Trophoblast cell (in vitro differentiated cells and primary cell): ENCODE measurements around the gene CCR5AS.
"Not testable (repeated sequence)": the region's sequence is repeated elsewhere in the genome, so short reads cannot be mapped to it uniquely, and the experiment has no call there.

Experiments used
- DNase-seq, 2 donors: peaks; one replicate each; pipeline ENCODE4 v3.0.0-alpha.2; 2016
- H2AFZ ChIP-seq: 2 replicates; pipeline ENCODE4 v1.6.1; 2013; ENCODE audit warnings: low read length, moderate library complexity, mild to moderate bottlenecking; ENCODE audit not compliant: insufficient read depth, poor library complexity
- H2AK5ac ChIP-seq: 2 replicates; pipeline ENCODE4 v1.6.1; 2013; ENCODE audit warnings: mild to moderate bottlenecking, low read length
- H2BK120ac ChIP-seq: 2 replicates; pipeline ENCODE4 v1.6.1; 2013; ENCODE audit warnings: low read length, mild to moderate bottlenecking, moderate library complexity; ENCODE audit not compliant: insufficient read depth, poor library complexity
- H2BK12ac ChIP-seq: 2 replicates; pipeline ENCODE4 v1.6.1; 2013; ENCODE audit warnings: mild to moderate bottlenecking, low read length, moderate library complexity
- H2BK5ac ChIP-seq: 2 replicates; pipeline ENCODE4 v1.6.1; 2013; ENCODE audit warnings: low read length, low read depth, moderate library complexity, mild to moderate bottlenecking; ENCODE audit not compliant: poor library complexity
- H3K14ac ChIP-seq: 2 replicates; pipeline ENCODE4 v1.6.1; 2013; ENCODE audit warnings: mild to moderate bottlenecking, low read length
- H3K18ac ChIP-seq: 2 replicates; pipeline ENCODE4 v1.6.1; 2013; ENCODE audit warnings: mild to moderate bottlenecking, low read length
- H3K23ac ChIP-seq: 2 replicates; pipeline ENCODE4 v1.6.1; 2013; ENCODE audit warnings: low read length
- H3K27ac ChIP-seq: 2 replicates; pipeline ENCODE4 v1.5.1; 2013; ENCODE audit warnings: low read depth, mild to moderate bottlenecking, inconsistent platforms, low read length, moderate library complexity
- H3K27me3 ChIP-seq: 2 replicates; pipeline ENCODE4 v1.6.1; 2013; ENCODE audit warnings: inconsistent platforms, mild to moderate bottlenecking, low read length, moderate library complexity; ENCODE audit not compliant: insufficient read depth
- H3K36me3 ChIP-seq, 2 experiments: 1 replicate in 1 of 2; 2 replicates in 1 of 2; pipeline ENCODE4 v1.6.1; 2013; ENCODE audit warnings: low read length in 2 of 2, mild to moderate bottlenecking in 2 of 2, moderate library complexity in 1 of 2; ENCODE audit not compliant: insufficient read depth in 2 of 2, control insufficient read depth in 1 of 2
- H3K4ac ChIP-seq: 2 replicates; pipeline ENCODE4 v1.6.1; 2013; ENCODE audit warnings: low read depth, mild to moderate bottlenecking, low read length, moderate library complexity
- H3K4me1 ChIP-seq, 2 experiments: 1 replicate in 1 of 2; 2 replicates in 1 of 2; pipeline ENCODE4 v1.6.1; 2013; ENCODE audit warnings: low read length in 2 of 2, mild to moderate bottlenecking in 2 of 2, moderate library complexity in 1 of 2; ENCODE audit not compliant: insufficient read depth in 2 of 2, control insufficient read depth in 1 of 2
- H3K4me2 ChIP-seq: 2 replicates; pipeline ENCODE4 v1.6.1; 2013; ENCODE audit warnings: inconsistent platforms, mild to moderate bottlenecking, low read length, moderate library complexity
- H3K4me3 ChIP-seq: 2 replicates; pipeline ENCODE4 v1.5.1; 2013; ENCODE audit warnings: mild to moderate bottlenecking, low read depth, low read length, inconsistent platforms
- H3K79me1 ChIP-seq: one replicate; pipeline ENCODE4 v1.6.1; 2013; ENCODE audit warnings: low read length
- H3K79me2 ChIP-seq: 2 replicates; pipeline ENCODE4 v1.6.1; 2013; ENCODE audit warnings: low read length, mild to moderate bottlenecking; ENCODE audit not compliant: control insufficient read depth, insufficient read depth, poor library complexity
- H3K9ac ChIP-seq: 2 replicates; pipeline ENCODE4 v1.6.1; 2013; ENCODE audit warnings: mild to moderate bottlenecking, low read length
- H3K9me3 ChIP-seq: 2 replicates; pipeline ENCODE4 v1.6.1; 2013; ENCODE audit warnings: low read depth, mild to moderate bottlenecking, control low read depth, inconsistent platforms, low read length; ENCODE audit not compliant: insufficient read depth
- H4K12ac ChIP-seq: 2 replicates; pipeline ENCODE4 v1.6.1; 2013; ENCODE audit warnings: low read depth, mild to moderate bottlenecking, low read length, moderate library complexity
- H4K8ac ChIP-seq: 2 replicates; pipeline ENCODE4 v1.6.1; 2013; ENCODE audit warnings: low read depth, mild to moderate bottlenecking, low read length, moderate library complexity
- H4K91ac ChIP-seq: one replicate; pipeline ENCODE4 v1.6.1; 2013; ENCODE audit warnings: low read depth, mild to moderate bottlenecking, low read length, moderate library complexity
- WGBS: extraction: QIAGEN DNeasy Blood & Tissue Kit; methylation state at CpG from one replicate; pipeline ENCODE4 v1.1.7; 2013; ENCODE audit warnings: missing lambda C conversion rate; ENCODE audit not compliant: insufficient read length, insufficient coverage; ENCODE audit errors: extremely low coverage; 5-methylcytosine and 5-hydroxymethylcytosine counted together

The CCR5AS gene

GRCh38 chr3:46430879-46431278, 24.0 kb upstream of the CCR5AS start:
- not testable (repeated sequence) for H4K8ac ChIP-seq, H3K27me3 ChIP-seq

GRCh38 chr3:46429671-46430070, 22.8 kb upstream of the CCR5AS start:
- H2AFZ ChIP-seq: no peak overlapping the region
- peaks cover 6% of the 10 kb centered on the region for H3K9me3 ChIP-seq
- no peak overlapping the region for H3K4me3 ChIP-seq
- no peak overlapping the region for H3K23ac ChIP-seq
- H3K27me3 ChIP-seq: no peaks in the 10 kb centered on the region
- no peak overlapping the region for H4K8ac ChIP-seq
- no peak overlapping the region for H2BK12ac ChIP-seq
- peaks cover 6% of the 10 kb centered on the region for H3K79me1 ChIP-seq
- peaks cover 0 to 2% of the 10 kb centered on the region in 2 experiments for H3K36me3 ChIP-seq
- no peak overlapping the region for H4K12ac ChIP-seq
- no peak overlapping the region for H4K91ac ChIP-seq
- no peak overlapping the region for H3K9ac ChIP-seq
- H3K14ac ChIP-seq: no peak overlapping the region
- no peak overlapping the region for H3K27ac ChIP-seq
- no peaks in the 10 kb centered on the region for H3K79me2 ChIP-seq
- WGBS: no CpG with 5 or more reads among the region's 5 CpGs
- H3K4me1 ChIP-seq: peaks cover 11 to 16% of the 10 kb centered on the region in 2 experiments
- no peak overlapping the region for H3K4ac ChIP-seq
- H3K4me2 ChIP-seq: no peak overlapping the region
- peak; percentile 54 to 77 for DNase-seq
- H2AK5ac ChIP-seq: no peak overlapping the region
- no peak overlapping the region for H2BK120ac ChIP-seq
- no peak overlapping the region for H3K18ac ChIP-seq
- no peak overlapping the region for H2BK5ac ChIP-seq

More at GRCh38 chr3:46430879-46431278, 24.0 kb upstream of the CCR5AS start:
- H2BK5ac ChIP-seq, H2BK12ac ChIP-seq, H3K36me3 ChIP-seq, H4K12ac ChIP-seq, H3K79me2 ChIP-seq, H3K14ac ChIP-seq, H2AK5ac ChIP-seq, H3K79me1 ChIP-seq, H3K9me3 ChIP-seq, H3K18ac ChIP-seq, H3K9ac ChIP-seq, DNase-seq, H3K4me3 ChIP-seq, H3K27ac ChIP-seq, H2AFZ ChIP-seq, H3K23ac ChIP-seq, H3K4ac ChIP-seq, H2BK120ac ChIP-seq, H4K91ac ChIP-seq, H3K4me2 ChIP-seq: not testable (repeated sequence)
- peaks cover 11 to 16% of the 10 kb centered on the region in 2 experiments for H3K4me1 ChIP-seq
- WGBS: no CpG with 5 or more reads among the region's 1 CpG

- Histone ChIP-seq H4K8ac (no peak overlapping the region), H2AFZ (no peak overlapping the region), H3K18ac (no peak overlapping the region), H3K27ac (no peak overlapping the region), H3K4me1 (peaks cover 11 to 16% of the 10 kb centered on the region in 2 experiments), H3K79me1 (peaks cover 6% of the 10 kb centered on the region), H2BK5ac (no peak overlapping the region), H4K12ac (no peak overlapping the region), H3K4ac (no peak overlapping the region), H2AK5ac (no peak overlapping the region), H3K23ac (no peak overlapping the region), H3K36me3 (peaks cover 0 to 2% of the 10 kb centered on the region in 2 experiments), H2BK12ac (no peak overlapping the region), H3K4me3 (no peak overlapping the region), H3K9me3 (peaks cover 6% of the 10 kb centered on the region), H3K9ac (no peak overlapping the region), H3K14ac (no peak overlapping the region), H2BK120ac (no peak overlapping the region), H3K79me2 (no peaks in the 10 kb centered on the region), H3K27me3 (no peaks in the 10 kb centered on the region), H3K4me2 (no peak overlapping the region), H4K91ac (no peak overlapping the region)
- DNase-seq: peak; percentile 69 to 80
- WGBS: no CpG with 5 or more reads among the region's 5 CpGs
These were observed 22.4 kb upstream of the CCR5AS start for GRCh38 chr3:46429250-46429649.

DNA sequence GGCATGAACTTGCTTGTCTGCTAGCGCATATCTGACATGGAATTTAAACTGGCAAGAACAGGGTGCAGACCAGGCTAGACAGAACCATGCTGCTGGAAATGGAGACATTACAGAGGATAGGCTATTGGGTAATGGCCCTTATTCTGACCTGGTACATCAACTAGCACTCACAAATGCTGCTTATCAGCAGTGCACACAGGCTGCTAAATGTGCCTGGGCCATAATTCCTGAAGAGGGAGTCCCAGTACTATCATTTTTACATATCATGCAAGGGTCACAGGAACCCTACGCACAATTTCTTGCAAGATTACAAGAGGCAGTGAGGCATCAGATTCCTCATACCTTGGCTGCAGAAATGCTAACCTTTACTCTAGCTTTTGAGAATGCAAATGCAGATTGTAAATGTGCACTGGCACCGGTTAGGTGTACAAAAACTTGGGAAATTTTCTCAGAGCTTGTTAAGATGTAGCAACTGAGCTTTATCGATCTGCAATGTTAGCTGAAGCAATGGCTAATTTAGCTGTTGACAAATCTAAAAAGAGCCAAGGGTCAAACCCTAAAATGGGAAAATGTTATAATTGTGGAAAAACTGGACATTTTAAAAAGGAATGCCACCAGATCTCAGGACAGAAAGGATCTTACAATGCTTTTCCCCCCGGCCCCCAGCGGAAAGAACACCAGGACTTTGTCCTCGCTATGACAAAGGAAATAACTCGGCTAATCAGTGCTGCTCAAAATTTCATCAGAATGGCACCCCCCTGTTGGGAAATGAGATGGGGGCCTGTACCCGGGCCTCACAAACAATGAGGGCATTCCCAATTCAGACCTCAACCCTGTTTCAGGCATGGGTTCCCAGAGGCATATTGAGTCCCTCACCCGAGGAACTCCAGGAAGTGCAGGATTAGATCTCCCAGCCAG, 21.3 kb upstream of the CCR5AS start:
- Histone ChIP-seq H3K79me1 (peaks cover 3% of the 10 kb centered on the region), H4K91ac (peak overlapping the region; percentile 63), H3K18ac (no peak overlapping the region), H3K4ac (no peak overlapping the region), H3K4me1 (peaks cover 8 to 14% of the 10 kb centered on the region in 2 experiments), H3K36me3 (peaks cover 0 to 2% of the 10 kb centered on the region in 2 experiments), H2BK5ac (no peak overlapping the region), H2AFZ (no peak overlapping the region), H3K23ac (no peak overlapping the region), H3K14ac (no peak overlapping the region), H2BK12ac (peak overlapping the region; percentile 70), H4K8ac (no peak overlapping the region), H2AK5ac (peak overlapping the region; percentile 79), H3K9ac (no peak overlapping the region), H2BK120ac (peak overlapping the region; percentile 72), H3K27ac (peak overlapping the region; percentile 14), H3K79me2 (no peaks in the 10 kb centered on the region), H3K9me3 (peaks cover 4% of the 10 kb centered on the region), H4K12ac (no peak overlapping the region), H3K4me2 (no peak overlapping the region), H3K4me3 (no peak overlapping the region), H3K27me3 (no peaks in the 10 kb centered on the region)
- no CpG with 5 or more reads among the region's 10 CpGs for WGBS
- DNase-seq: peak; percentile 78 to 90
